HepG2 (cell line): ENCODE results near the gene LBX2. TPM values are rescaled to one million over a fixed set of nuclear protein-coding genes. Genes with fewer than 3 reads are reported as not detected.

Experiments
- ARHGAP35 ChIP-seq: sonication (generic); formaldehyde crosslinking; IDR thresholded peaks from 2 replicates; pipeline ENCODE4 v1.9.0; 2022; ENCODE audit warnings: mild to moderate bottlenecking, inconsistent platforms, moderate library complexity, missing genetic modification reagents, borderline replicate concordance
- SNAPC4 ChIP-seq: sonication (generic); formaldehyde crosslinking; IDR thresholded peaks from 2 replicates; pipeline ENCODE4 v1.4.0; 2020; ENCODE audit warnings: mild to moderate bottlenecking, missing genetic modification reagents
- UBTF ChIP-seq: sonication (generic); formaldehyde crosslinking; IDR thresholded peaks from 2 replicates; pipeline ENCODE4 v1.4.0; 2020; ENCODE audit warnings: mild to moderate bottlenecking, missing genetic modification reagents
- ZNF44 ChIP-seq: sonication (generic); formaldehyde crosslinking; IDR thresholded peaks from 2 replicates; pipeline ENCODE4 v1.5.1; 2020; ENCODE audit warnings: mild to moderate bottlenecking, missing genetic modification reagents
- ZNF704 ChIP-seq: sonication (generic); formaldehyde crosslinking; IDR thresholded peaks from 2 replicates; pipeline ENCODE4 v1.8.1; 2023; ENCODE audit warnings: mild to moderate bottlenecking, inconsistent platforms, moderate library complexity, missing genetic modification reagents, borderline replicate concordance
- polyA plus RNA-seq, 8 experiments: library from polyadenylated mRNA; depleted of rRNA in 3 of 8; stranded (reverse) in 7 of 8; unstranded in 1 of 8; fragments of >200 nt; fragmentation: Illumina TruSeq in 4 of 8; extraction: Trizol in 4 of 8; gene quantifications; 2 replicates each; pipeline versions ENCODE4 v1.2.1 to v1.2.3, GENCODE V29; 2011 to 2016; ENCODE audit warnings: low read depth in 4 of 8, missing spikeins in 1 of 8, mixed read lengths in 1 of 8; ENCODE audit not compliant: insufficient read depth in 1 of 8
- total RNA-seq, 5 experiments: library from RNA; depleted of rRNA; stranded (reverse); fragments of >200 nt; fragmentation: Illumina TruSeq; extraction: Trizol; gene quantifications; 2 replicates each; pipeline ENCODE4 v1.2.3, GENCODE V29; 2016; ENCODE audit warnings: low read depth in 1 of 5
- TF ChIP-seq, protein P1 (sequence below): sonication (generic); formaldehyde crosslinking; IDR thresholded peaks from one replicate; pipeline ENCODE4 v1.5.1; 2020; ENCODE audit warnings: mild to moderate bottlenecking, missing genetic modification reagents; ENCODE audit errors: not compliant biosample characterization
- TF ChIP-seq, protein P2 (sequence below): sonication (generic); formaldehyde crosslinking; IDR thresholded peaks from 2 replicates; pipeline ENCODE4 v1.4.0; 2020; ENCODE audit warnings: missing genetic modification reagents
- TF ChIP-seq, protein P3 (sequence below): sonication (generic); formaldehyde crosslinking; IDR thresholded peaks from 2 replicates; pipeline ENCODE4 v1.4.0; 2020; ENCODE audit warnings: missing genetic modification reagents

Gene LBX2
- total and polyA plus RNA-seq, 2 of the 13 experiments (the other 11 are each of a cell fraction or from before 2014, with no cell fraction given), result 6.4 to 8.1 TPM

DNA sequence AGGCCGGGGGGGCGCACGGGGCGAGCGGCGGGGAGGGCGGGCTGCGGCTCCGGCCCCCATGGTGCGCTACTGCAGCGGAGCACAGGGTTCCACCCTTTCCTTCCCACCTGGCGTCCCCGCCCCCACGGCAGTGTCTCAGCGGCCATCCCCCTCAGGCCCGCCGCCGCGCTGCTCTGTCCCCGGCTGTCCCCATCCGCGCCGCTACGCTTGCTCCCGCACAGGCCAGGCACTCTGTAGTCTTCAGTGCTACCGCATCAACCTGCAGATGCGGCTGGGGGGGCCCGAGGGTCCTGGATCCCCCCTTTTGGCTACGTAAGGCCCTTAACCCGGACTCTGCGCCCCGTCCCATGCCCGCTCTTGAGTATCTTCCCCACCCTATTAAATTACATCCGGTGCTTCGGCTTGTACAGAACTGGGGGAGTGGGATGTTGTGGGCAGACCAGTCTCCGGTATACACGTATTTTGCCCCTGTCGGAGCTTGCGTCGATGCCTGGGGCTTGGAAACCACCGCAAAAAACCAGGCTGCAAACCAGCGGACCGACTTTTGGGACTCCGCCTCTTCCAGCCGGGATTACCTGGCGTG, 41.8 kb downstream of the LBX2 start (continued):
- TF ChIP-seq, protein P1, sequence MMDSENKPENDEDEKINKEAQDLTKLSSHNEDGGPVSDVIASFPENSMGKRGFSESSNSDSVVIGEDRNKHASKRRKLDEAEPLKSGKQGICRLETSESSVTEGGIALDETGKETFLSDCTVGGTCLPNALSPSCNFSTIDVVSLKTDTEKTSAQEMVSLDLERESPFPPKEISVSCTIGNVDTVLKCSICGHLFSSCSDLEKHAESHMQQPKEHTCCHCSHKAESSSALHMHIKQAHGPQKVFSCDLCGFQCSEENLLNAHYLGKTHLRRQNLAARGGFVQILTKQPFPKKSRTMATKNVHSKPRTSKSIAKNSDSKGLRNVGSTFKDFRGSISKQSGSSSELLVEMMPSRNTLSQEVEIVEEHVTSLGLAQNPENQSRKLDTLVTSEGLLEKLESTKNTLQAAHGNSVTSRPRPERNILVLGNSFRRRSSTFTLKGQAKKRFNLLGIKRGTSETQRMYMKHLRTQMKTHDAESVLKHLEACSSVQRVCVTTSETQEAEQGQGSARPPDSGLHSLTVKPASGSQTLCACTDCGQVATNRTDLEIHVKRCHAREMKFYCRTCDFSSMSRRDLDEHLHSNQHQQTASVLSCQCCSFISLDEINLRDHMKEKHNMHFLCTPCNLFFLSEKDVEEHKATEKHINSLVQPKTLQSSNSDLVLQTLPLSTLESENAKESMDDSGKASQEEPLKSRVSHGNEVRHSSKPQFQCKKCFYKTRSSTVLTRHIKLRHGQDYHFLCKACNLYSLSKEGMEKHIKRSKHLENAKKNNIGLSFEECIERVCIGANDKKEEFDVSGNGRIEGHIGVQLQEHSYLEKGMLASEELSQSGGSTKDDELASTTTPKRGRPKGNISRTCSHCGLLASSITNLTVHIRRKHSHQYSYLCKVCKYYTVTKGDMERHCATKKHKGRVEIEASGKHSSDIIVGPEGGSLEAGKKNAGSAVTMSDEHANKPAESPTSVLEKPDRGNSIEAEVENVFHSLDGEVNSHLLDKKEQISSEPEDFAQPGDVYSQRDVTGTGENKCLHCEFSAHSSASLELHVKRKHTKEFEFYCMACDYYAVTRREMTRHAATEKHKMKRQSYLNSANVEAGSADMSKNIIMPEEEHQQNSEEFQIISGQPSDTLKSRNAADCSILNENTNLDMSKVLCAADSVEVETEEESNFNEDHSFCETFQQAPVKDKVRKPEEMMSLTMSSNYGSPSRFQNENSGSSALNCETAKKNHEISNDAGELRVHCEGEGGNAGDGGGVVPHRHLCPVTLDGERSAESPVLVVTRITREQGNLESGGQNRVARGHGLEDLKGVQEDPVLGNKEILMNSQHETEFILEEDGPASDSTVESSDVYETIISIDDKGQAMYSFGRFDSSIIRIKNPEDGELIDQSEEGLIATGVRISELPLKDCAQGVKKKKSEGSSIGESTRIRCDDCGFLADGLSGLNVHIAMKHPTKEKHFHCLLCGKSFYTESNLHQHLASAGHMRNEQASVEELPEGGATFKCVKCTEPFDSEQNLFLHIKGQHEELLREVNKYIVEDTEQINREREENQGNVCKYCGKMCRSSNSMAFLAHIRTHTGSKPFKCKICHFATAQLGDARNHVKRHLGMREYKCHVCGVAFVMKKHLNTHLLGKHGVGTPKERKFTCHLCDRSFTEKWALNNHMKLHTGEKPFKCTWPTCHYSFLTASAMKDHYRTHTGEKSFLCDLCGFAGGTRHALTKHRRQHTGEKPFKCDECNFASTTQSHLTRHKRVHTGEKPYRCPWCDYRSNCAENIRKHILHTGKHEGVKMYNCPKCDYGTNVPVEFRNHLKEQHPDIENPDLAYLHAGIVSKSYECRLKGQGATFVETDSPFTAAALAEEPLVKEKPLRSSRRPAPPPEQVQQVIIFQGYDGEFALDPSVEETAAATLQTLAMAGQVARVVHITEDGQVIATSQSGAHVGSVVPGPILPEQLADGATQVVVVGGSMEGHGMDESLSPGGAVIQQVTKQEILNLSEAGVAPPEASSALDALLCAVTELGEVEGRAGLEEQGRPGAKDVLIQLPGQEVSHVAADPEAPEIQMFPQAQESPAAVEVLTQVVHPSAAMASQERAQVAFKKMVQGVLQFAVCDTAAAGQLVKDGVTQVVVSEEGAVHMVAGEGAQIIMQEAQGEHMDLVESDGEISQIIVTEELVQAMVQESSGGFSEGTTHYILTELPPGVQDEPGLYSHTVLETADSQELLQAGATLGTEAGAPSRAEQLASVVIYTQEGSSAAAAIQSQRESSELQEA (CRISPR knock-in tag), result no peak
- TF ChIP-seq SNAPC4 (CRISPR knock-in tag) (peak; percentile 72), UBTF (CRISPR knock-in tag) (peak; percentile 61), ZNF704 (CRISPR knock-in tag) (0 out of 2 replicates have a peak, but pooled peaks have one; percentile 37), ZNF44 (CRISPR knock-in tag) (no peak), ARHGAP35 (CRISPR knock-in tag) (peak; percentile 4; the same call in 1 of the 2 replicates)
- TF ChIP-seq, protein P2, sequence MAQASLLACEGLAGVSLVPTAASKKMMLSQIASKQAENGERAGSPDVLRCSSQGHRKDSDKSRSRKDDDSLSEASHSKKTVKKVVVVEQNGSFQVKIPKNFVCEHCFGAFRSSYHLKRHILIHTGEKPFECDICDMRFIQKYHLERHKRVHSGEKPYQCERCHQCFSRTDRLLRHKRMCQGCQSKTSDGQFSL (CRISPR knock-in tag), result peak; percentile 81
- TF ChIP-seq, protein P3, sequence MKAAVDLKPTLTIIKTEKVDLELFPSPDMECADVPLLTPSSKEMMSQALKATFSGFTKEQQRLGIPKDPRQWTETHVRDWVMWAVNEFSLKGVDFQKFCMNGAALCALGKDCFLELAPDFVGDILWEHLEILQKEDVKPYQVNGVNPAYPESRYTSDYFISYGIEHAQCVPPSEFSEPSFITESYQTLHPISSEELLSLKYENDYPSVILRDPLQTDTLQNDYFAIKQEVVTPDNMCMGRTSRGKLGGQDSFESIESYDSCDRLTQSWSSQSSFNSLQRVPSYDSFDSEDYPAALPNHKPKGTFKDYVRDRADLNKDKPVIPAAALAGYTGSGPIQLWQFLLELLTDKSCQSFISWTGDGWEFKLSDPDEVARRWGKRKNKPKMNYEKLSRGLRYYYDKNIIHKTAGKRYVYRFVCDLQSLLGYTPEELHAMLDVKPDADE (CRISPR knock-in tag), result no peak
